ENCODE measurements around the gene NPAS3. TPM values are rescaled to one million over a fixed set of nuclear protein-coding genes. Genes with fewer than 3 reads are reported as not detected.

NPAS3 gene
- total RNA-seq, 1 donor from 2014 or later = not detected

DNA sequence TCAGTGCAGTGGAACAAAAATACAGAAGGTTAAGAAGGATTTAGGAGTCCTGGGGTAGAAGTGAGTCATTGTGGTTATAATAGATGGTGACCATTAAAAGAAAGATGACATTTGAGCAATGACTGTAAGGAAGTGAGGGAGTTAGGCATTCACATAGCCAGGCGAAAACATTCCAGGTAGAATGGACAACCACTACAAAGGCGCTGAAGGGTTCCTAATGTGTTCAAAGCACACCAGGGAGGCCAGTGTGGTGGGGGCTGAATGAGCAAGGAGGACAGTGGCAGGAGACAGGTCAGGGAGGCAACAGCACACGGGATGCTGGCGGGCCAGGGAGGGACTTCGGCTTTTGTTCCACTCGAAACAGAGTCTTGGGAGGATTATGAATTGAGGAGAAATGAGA lies 129.9 kb downstream of the NPAS3 start:
- Histone ChIP-seq H3K27ac (no peak overlapping the region), H3K4me2 (no peak overlapping the region), H3F3A (ENCODE audit: low read depth) (no peaks in the 10 kb centered on the region), H3K27me3 (no peaks in the 10 kb centered on the region), H2AFZ (replicated peaks) (no peak overlapping the region), H3K79me2 (ENCODE audit: low read depth) (no peaks in the 10 kb centered on the region), H3K36me3 (no peaks in the 10 kb centered on the region), H3K4me3 (no peak overlapping the region), H3K4me1 (peaks cover 11% of the 10 kb centered on the region), H3K9me3 (ENCODE audit: low read depth) (no peaks in the 10 kb centered on the region), H3K9ac (no peak overlapping the region), H4K20me1 (ENCODE audit: low read depth) (no peaks in the 10 kb centered on the region)
- Mint-ChIP-seq H3K27ac (peak overlapping the region; percentile 21), H3K4me1 (peaks cover 37% of the 10 kb centered on the region), H3K9me3 (no peaks in the 10 kb centered on the region), H3K36me3 (peaks cover 2% of the 10 kb centered on the region), H3K27me3 (ENCODE audit: insufficient read depth, low read depth) (no peaks in the 10 kb centered on the region), H3K4me3 (no peak overlapping the region)
- peak; percentile 14 for DNase-seq (ENCODE audit: low spot score)
- TF ChIP-seq EZH2phosphoT487 (IDR thresholded peaks at IDR 0.05) (no peak), EZH2 (IDR thresholded peaks at IDR 0.05) (no peak)
- TF ChIP-seq, protein P1, sequence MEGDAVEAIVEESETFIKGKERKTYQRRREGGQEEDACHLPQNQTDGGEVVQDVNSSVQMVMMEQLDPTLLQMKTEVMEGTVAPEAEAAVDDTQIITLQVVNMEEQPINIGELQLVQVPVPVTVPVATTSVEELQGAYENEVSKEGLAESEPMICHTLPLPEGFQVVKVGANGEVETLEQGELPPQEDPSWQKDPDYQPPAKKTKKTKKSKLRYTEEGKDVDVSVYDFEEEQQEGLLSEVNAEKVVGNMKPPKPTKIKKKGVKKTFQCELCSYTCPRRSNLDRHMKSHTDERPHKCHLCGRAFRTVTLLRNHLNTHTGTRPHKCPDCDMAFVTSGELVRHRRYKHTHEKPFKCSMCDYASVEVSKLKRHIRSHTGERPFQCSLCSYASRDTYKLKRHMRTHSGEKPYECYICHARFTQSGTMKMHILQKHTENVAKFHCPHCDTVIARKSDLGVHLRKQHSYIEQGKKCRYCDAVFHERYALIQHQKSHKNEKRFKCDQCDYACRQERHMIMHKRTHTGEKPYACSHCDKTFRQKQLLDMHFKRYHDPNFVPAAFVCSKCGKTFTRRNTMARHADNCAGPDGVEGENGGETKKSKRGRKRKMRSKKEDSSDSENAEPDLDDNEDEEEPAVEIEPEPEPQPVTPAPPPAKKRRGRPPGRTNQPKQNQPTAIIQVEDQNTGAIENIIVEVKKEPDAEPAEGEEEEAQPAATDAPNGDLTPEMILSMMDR (IDR thresholded peaks at IDR 0.05) = no peak

DNA sequence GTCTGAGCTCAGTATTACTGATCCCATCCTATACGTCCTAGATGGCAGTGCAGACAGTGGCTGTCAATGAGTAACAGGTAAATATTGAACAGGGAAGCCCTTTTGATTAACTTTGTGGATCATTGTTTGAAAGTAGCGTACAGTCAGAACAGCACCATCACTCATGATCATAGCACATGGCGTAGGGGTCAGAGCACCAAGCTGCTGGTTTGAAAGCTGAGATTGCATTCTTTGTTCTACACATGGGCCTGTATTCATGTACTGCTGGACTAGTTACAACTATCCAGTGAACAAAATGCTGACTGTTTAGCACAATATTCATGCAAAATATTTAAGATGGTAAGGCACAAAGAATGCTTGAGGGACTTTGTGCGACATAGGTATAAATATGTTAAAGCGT lies 131.8 kb downstream of the NPAS3 start:
- no peak overlapping the region for H3K9ac ChIP-seq
- no peaks in the 10 kb centered on the region for H3K79me2 ChIP-seq (ENCODE audit: low read depth)
- H3K27ac ChIP-seq = no peak overlapping the region
- H3K4me2 ChIP-seq = no peak overlapping the region
- peaks cover 2% of the 10 kb centered on the region for H3K36me3 Mint-ChIP-seq
- peak overlapping the region; percentile 58 for H2AFZ ChIP-seq (replicated peaks)
- H3K4me3 ChIP-seq = no peak overlapping the region
- no peak overlapping the region for H3K27ac Mint-ChIP-seq
- peaks cover 11% of the 10 kb centered on the region for H3K4me1 ChIP-seq
- H3K4me1 Mint-ChIP-seq = peaks cover 37% of the 10 kb centered on the region
- no peaks in the 10 kb centered on the region for H3F3A ChIP-seq (ENCODE audit: low read depth)
- no peaks in the 10 kb centered on the region for H4K20me1 ChIP-seq (ENCODE audit: low read depth)
- H3K27me3 Mint-ChIP-seq (ENCODE audit: insufficient read depth, low read depth) = no peaks in the 10 kb centered on the region
- H3K9me3 ChIP-seq (ENCODE audit: low read depth) = no peaks in the 10 kb centered on the region
- no peaks in the 10 kb centered on the region for H3K9me3 Mint-ChIP-seq
- TF ChIP-seq, protein P1 (IDR thresholded peaks at IDR 0.05) = no peak
- TF ChIP-seq EZH2phosphoT487 (IDR thresholded peaks at IDR 0.05) (no peak), EZH2 (IDR thresholded peaks at IDR 0.05) (no peak)
- no peak for DNase-seq (ENCODE audit: low spot score)
- no peak overlapping the region for H3K4me3 Mint-ChIP-seq
- no peaks in the 10 kb centered on the region for H3K36me3 ChIP-seq
- no peaks in the 10 kb centered on the region for H3K27me3 ChIP-seq

DNA sequence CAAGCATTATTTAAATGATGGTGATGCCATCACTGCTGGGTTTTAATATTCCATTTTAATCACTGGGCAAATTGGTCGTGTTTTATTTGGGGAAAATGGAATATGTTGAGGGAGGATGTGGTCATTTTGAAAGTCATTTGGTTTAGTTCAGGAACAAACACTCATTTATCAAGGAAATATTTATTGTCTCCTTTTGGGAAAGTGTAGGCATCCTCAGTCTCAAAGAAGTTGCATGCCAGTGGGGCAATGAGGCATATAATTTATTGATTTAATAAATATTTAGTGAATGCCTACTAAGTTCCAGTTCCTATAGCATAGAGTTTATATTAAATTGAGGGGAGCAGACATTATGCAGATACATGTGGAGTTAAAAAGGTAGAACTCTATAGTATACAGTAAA lies 134.3 kb downstream of the NPAS3 start:
- Mint-ChIP-seq H3K27ac (no peak overlapping the region), H3K4me3 (no peak overlapping the region), H3K36me3 (peaks cover 2% of the 10 kb centered on the region), H3K9me3 (no peaks in the 10 kb centered on the region), H3K27me3 (ENCODE audit: insufficient read depth, low read depth) (no peaks in the 10 kb centered on the region), H3K4me1 (peaks cover 21% of the 10 kb centered on the region)
- TF ChIP-seq, protein P1 (IDR thresholded peaks at IDR 0.05) = no peak
- TF ChIP-seq EZH2 (IDR thresholded peaks at IDR 0.05) (no peak), EZH2phosphoT487 (IDR thresholded peaks at IDR 0.05) (no peak)
- H4K20me1 ChIP-seq (ENCODE audit: low read depth) = no peaks in the 10 kb centered on the region
- H3F3A ChIP-seq (ENCODE audit: low read depth) = no peaks in the 10 kb centered on the region
- DNase-seq (ENCODE audit: low spot score) = no peak
- no peak overlapping the region for H2AFZ ChIP-seq (replicated peaks)
- no peak overlapping the region for H3K4me2 ChIP-seq
- no peaks in the 10 kb centered on the region for H3K79me2 ChIP-seq (ENCODE audit: low read depth)
- no peak overlapping the region for H3K4me3 ChIP-seq
- H3K4me1 ChIP-seq = no peaks in the 10 kb centered on the region
- H3K9me3 ChIP-seq (ENCODE audit: low read depth) = no peaks in the 10 kb centered on the region
- H3K9ac ChIP-seq = no peak overlapping the region
- H3K27me3 ChIP-seq = no peaks in the 10 kb centered on the region
- no peak overlapping the region for H3K27ac ChIP-seq
- no peaks in the 10 kb centered on the region for H3K36me3 ChIP-seq
